GM12872 (cell line): Measurements from ENCODE around the gene C3orf85.

Experiments used
- TF ChIP-seq, protein P1 (sequence below): IDR thresholded peaks from 3 replicates; pipeline ENCODE4 v1.5.1; 2011; ENCODE audit warnings: low read depth, mild to moderate bottlenecking, low read length, moderate library complexity; ENCODE audit not compliant: insufficient read depth

C3orf85 gene

DNA sequence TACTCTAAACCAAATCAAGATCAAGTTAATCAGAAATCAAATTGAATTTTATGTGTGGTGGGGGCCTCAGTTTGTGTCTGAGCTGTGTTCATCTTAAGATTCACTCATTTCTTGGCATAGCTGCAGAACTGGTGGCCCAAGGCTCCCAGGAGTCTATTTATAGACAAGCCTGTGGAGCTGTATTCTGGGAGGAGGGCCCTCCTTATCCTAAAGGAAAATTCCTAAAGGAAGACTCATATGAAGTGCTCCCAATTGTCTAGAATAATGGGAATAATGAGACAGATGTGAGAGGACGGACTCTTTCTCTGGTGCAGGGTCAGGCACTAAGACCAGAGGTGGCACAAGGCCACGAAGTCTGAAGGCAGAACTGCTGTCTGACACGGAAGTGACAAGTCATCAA, 38.9 kb downstream of the C3orf85 start:
- TF ChIP-seq, protein P1, sequence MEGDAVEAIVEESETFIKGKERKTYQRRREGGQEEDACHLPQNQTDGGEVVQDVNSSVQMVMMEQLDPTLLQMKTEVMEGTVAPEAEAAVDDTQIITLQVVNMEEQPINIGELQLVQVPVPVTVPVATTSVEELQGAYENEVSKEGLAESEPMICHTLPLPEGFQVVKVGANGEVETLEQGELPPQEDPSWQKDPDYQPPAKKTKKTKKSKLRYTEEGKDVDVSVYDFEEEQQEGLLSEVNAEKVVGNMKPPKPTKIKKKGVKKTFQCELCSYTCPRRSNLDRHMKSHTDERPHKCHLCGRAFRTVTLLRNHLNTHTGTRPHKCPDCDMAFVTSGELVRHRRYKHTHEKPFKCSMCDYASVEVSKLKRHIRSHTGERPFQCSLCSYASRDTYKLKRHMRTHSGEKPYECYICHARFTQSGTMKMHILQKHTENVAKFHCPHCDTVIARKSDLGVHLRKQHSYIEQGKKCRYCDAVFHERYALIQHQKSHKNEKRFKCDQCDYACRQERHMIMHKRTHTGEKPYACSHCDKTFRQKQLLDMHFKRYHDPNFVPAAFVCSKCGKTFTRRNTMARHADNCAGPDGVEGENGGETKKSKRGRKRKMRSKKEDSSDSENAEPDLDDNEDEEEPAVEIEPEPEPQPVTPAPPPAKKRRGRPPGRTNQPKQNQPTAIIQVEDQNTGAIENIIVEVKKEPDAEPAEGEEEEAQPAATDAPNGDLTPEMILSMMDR, result no peak

- TF ChIP-seq, protein P1, result no peak
These were observed 40.2 kb downstream of the C3orf85 start for GRCh38 chr3:109176726-109177125.

DNA sequence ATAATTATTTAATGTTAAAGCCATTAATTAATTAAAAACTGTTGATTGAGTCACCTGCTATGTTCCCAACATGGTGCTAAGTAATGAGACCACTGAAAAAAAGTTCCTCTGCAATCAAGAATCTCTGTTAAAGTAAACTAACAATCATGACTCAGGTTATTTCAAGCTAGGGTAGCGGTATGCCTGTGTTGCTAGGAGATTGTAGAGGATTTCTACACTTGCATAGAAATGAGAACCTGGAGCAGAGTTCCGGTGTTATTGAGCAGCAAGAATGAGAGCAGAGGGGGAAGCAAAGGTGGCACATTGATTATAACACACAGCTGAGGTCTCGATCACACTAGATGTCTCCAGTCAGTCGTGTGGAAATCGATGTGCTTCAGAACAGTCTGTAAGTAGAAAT, 41.4 kb downstream of the C3orf85 start:
- TF ChIP-seq, protein P1, result no peak

- TF ChIP-seq, protein P1, result no peak
These were observed 42.2 kb downstream of the C3orf85 start for GRCh38 chr3:109178708-109179107.

GRCh38 chr3:109184726-109185125, 48.2 kb downstream of the C3orf85 start:
- TF ChIP-seq, protein P1, result no peak

DNA sequence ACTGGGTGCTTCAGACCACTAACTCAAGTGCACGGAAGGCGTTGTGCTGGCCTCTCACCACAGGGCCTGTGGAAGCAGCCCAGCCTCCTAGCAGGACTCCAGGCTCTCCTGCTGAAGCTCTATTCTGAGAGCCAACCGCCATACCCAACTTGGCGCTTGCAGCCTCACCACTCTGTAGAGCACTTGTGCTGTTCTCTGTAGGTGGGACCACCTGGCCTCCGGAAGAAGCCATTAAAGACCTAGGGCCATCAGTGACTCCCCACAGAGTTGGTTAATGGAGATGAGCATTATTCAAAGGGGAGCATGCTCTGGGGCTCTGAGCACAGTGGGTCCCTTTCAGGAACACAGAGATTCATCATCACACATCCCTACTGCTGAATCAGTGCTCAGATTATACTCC, 50.9 kb downstream of the C3orf85 start:
- TF ChIP-seq, protein P1, result no peak

DNA sequence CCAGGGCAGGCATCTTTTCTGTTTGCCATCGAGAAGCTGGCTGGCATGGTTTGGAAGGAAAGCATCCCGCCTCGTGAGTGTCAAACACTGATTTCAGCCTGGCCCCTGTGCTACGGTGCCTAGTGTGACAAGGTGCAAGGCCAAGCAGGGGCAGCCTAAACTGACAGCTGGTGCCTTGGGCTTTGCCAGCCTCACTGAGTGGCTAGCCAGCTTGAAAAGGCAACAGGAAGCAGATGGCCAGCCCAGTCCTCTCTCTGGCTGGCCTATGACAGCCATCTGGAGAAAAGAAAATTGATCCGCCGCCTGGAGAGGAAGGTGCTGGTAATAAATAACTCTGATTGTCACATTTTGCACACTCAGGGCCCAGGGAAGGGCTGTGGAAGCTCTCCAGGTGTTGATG, 52.2 kb downstream of the C3orf85 start:
- TF ChIP-seq, protein P1, result no peak

DNA sequence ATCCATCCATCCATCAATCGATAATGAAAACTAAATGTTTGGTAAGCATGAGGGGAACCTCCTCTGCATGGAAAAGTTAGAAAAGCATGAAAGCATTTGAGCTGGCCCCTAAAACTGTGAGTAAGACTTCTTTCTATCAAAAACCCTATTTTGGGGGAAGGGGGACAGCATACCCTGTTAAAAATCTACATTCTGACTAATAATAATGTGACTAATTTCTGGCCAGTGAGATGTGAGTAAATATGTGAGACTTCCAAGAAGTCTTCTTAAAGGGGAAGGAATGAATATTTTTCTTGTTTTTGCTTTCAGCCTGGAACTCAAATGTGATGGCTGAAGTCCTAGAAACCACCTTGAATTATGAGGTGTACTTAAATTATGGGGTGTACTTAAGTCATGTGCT, 54.9 kb downstream of the C3orf85 start:
- TF ChIP-seq, protein P1, result no peak
